ENCODE measurements around the gene EYS. TPM values are rescaled to one million over a fixed set of nuclear protein-coding genes. Genes with fewer than 3 reads are reported as not detected.

The EYS gene
- total and polyA plus RNA-seq, 9 of the 15 experiments (the other 6 are each of a cell fraction or from before 2014, with no cell fraction given): 0.03 to 0.36 (median 0.10) TPM; not detected in 2

DNA sequence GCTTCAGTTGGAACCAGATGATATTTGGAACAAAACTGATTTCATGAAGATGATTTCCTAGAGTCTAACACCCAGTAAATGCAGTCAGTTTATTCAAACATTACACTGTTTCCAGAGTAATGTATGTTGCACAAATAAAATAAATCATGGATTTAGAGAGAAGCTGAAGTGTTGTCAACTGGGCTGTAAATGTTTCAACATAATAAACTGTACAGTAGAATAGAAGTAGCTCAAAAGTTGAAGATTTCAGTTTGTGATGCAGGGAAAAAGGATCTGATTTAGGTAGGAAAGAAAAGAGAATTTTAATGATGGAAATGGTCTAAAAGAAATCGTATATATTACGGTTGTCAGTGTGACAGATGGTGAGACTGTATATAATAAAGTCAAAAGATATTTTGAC lies 985.2 kb downstream of the EYS start:
- POLR2A ChIA-PET: no interaction called here
- TF ChIP-seq, protein P1, sequence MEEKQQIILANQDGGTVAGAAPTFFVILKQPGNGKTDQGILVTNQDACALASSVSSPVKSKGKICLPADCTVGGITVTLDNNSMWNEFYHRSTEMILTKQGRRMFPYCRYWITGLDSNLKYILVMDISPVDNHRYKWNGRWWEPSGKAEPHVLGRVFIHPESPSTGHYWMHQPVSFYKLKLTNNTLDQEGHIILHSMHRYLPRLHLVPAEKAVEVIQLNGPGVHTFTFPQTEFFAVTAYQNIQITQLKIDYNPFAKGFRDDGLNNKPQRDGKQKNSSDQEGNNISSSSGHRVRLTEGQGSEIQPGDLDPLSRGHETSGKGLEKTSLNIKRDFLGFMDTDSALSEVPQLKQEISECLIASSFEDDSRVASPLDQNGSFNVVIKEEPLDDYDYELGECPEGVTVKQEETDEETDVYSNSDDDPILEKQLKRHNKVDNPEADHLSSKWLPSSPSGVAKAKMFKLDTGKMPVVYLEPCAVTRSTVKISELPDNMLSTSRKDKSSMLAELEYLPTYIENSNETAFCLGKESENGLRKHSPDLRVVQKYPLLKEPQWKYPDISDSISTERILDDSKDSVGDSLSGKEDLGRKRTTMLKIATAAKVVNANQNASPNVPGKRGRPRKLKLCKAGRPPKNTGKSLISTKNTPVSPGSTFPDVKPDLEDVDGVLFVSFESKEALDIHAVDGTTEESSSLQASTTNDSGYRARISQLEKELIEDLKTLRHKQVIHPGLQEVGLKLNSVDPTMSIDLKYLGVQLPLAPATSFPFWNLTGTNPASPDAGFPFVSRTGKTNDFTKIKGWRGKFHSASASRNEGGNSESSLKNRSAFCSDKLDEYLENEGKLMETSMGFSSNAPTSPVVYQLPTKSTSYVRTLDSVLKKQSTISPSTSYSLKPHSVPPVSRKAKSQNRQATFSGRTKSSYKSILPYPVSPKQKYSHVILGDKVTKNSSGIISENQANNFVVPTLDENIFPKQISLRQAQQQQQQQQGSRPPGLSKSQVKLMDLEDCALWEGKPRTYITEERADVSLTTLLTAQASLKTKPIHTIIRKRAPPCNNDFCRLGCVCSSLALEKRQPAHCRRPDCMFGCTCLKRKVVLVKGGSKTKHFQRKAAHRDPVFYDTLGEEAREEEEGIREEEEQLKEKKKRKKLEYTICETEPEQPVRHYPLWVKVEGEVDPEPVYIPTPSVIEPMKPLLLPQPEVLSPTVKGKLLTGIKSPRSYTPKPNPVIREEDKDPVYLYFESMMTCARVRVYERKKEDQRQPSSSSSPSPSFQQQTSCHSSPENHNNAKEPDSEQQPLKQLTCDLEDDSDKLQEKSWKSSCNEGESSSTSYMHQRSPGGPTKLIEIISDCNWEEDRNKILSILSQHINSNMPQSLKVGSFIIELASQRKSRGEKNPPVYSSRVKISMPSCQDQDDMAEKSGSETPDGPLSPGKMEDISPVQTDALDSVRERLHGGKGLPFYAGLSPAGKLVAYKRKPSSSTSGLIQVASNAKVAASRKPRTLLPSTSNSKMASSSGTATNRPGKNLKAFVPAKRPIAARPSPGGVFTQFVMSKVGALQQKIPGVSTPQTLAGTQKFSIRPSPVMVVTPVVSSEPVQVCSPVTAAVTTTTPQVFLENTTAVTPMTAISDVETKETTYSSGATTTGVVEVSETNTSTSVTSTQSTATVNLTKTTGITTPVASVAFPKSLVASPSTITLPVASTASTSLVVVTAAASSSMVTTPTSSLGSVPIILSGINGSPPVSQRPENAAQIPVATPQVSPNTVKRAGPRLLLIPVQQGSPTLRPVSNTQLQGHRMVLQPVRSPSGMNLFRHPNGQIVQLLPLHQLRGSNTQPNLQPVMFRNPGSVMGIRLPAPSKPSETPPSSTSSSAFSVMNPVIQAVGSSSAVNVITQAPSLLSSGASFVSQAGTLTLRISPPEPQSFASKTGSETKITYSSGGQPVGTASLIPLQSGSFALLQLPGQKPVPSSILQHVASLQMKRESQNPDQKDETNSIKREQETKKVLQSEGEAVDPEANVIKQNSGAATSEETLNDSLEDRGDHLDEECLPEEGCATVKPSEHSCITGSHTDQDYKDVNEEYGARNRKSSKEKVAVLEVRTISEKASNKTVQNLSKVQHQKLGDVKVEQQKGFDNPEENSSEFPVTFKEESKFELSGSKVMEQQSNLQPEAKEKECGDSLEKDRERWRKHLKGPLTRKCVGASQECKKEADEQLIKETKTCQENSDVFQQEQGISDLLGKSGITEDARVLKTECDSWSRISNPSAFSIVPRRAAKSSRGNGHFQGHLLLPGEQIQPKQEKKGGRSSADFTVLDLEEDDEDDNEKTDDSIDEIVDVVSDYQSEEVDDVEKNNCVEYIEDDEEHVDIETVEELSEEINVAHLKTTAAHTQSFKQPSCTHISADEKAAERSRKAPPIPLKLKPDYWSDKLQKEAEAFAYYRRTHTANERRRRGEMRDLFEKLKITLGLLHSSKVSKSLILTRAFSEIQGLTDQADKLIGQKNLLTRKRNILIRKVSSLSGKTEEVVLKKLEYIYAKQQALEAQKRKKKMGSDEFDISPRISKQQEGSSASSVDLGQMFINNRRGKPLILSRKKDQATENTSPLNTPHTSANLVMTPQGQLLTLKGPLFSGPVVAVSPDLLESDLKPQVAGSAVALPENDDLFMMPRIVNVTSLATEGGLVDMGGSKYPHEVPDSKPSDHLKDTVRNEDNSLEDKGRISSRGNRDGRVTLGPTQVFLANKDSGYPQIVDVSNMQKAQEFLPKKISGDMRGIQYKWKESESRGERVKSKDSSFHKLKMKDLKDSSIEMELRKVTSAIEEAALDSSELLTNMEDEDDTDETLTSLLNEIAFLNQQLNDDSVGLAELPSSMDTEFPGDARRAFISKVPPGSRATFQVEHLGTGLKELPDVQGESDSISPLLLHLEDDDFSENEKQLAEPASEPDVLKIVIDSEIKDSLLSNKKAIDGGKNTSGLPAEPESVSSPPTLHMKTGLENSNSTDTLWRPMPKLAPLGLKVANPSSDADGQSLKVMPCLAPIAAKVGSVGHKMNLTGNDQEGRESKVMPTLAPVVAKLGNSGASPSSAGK (IDR thresholded peaks at IDR 0.05): no peak
- TF ChIP-seq NR4A1 (CRISPR knock-in tag; IDR thresholded peaks at IDR 0.05): no peak
- no peak for TF ChIP-seq NR4A1 (tag; IDR thresholded peaks at IDR 0.05)
- TF ChIP-seq ZNF76 (CRISPR knock-in tag; IDR thresholded peaks at IDR 0.05; ENCODE audit: borderline replicate concordance): no peak
- TF ChIP-seq ARNT (IDR thresholded peaks at IDR 0.05): no peak
- TF ChIP-seq ZKSCAN1 (IDR thresholded peaks at IDR 0.05; ENCODE audit: low read depth, low read length): no peak
- TF ChIP-seq POLR2AphosphoS5 (IDR thresholded peaks at IDR 0.05; ENCODE audit: control insufficient read depth, insufficient read depth, low read depth, low read length): no peak
- no peak for TF ChIP-seq RB1 (IDR thresholded peaks at IDR 0.05; ENCODE audit: low read depth)
- TF ChIP-seq RBM25 (IDR thresholded peaks at IDR 0.05; ENCODE audit: low read depth, low read length, severe bottlenecking): no peak
- no peak for TF ChIP-seq NFE2 (IDR thresholded peaks at IDR 0.05; ENCODE audit: low read depth)
- TF ChIP-seq HNRNPH1 (optimal IDR thresholded peaks at IDR 0.05; ENCODE audit: low read depth, low read length): no peak
- TF ChIP-seq MEF2A (IDR thresholded peaks at IDR 0.05; ENCODE audit: control insufficient read depth, low read depth, low read length): no peak

More for the DNA sequence above, 985.2 kb downstream of the EYS start:
- no peaks in the 10 kb centered on the region for H3K79me2 ChIP-seq (ENCODE audit: control insufficient read depth, insufficient read depth, low read length)
- H3K9me3 ChIP-seq (replicated peaks; ENCODE audit: control insufficient read depth, insufficient read depth, low read depth, low read length): no peaks in the 10 kb centered on the region
- H3K36me3 ChIP-seq (ENCODE audit: control insufficient read depth, insufficient read depth, low read length): no peaks in the 10 kb centered on the region
- in situ Hi-C loops (cut with MboI) (no loop called here), intact Hi-C loops (cut with micrococcal nuclease) (no loop called here)
- H3K4me1 ChIP-seq (replicated peaks in 1 of 2; ENCODE audit: control insufficient read depth in 2 of 2, insufficient read depth in 2 of 2, low read length in 2 of 2): no peaks in the 10 kb centered on the region
- H3K9me1 ChIP-seq (ENCODE audit: control insufficient read depth, insufficient read depth, low read length): no peaks in the 10 kb centered on the region
- no peaks in the 10 kb centered on the region for H4K20me1 ChIP-seq (replicated peaks; ENCODE audit: control insufficient read depth, insufficient read depth, low read length)
- H3K4me2 ChIP-seq (ENCODE audit: insufficient read depth, low read length): no peak overlapping the region
- WGBS (ENCODE audit: insufficient coverage, low coverage, missing lambda C conversion rate): 0% methylated on average over 2 of the region's 2 CpGs
- DNase-seq (ENCODE audit: extremely low read depth in 1 of 4, low spot score in 3 of 4): no peak
- no peaks in the 10 kb centered on the region for H3K27me3 ChIP-seq (ENCODE audit: control insufficient read depth in 2 of 2, insufficient read depth in 2 of 2, low read length in 2 of 2)
- H2AFZ ChIP-seq (ENCODE audit: low read depth, low read length): no peak overlapping the region
- H3K9ac ChIP-seq (ENCODE audit: insufficient read depth in 1 of 2, low read depth in 2 of 2, low read length in 2 of 2): no peak overlapping the region
- no peak overlapping the region for H3K27ac ChIP-seq (ENCODE audit: extremely low read depth, low read depth, low read length)
- ATAC-seq: no peak
- CTCF ChIA-PET (ENCODE audit: low intra/inter-chr PET ratio): no interaction called here
- no peak overlapping the region for H3K4me3 ChIP-seq
- BruUV-seq (replicated peaks): no TSS peak
- FAIRE-seq: no peak
